ENCODE measurements around the gene SH3RF3.

SH3RF3 gene

GRCh38 chr2:109087055-109087663 is 41.8 kb upstream of the SH3RF3 start:
- TF ChIP-seq FOXP2 (optimal IDR thresholded peaks at IDR 0.05; ENCODE audit: borderline replicate concordance, extremely low read depth, extremely low read length, insufficient read depth) (no peak), REST (IDR thresholded peaks at IDR 0.05; ENCODE audit: insufficient read depth in 1 of 2, low read depth in 2 of 2, low read length in 2 of 2) (no peak), TAF1 (IDR thresholded peaks at IDR 0.05; ENCODE audit: borderline replicate concordance, insufficient read depth, low read length) (no peak), SIN3A (IDR thresholded peaks at IDR 0.05; ENCODE audit: borderline replicate concordance, insufficient read depth, low read length) (no peak), POLR2AphosphoS5 (IDR thresholded peaks at IDR 0.05; ENCODE audit: low read depth, low read length) (no peak)

- TF ChIP-seq REST (IDR thresholded peaks at IDR 0.05; ENCODE audit: insufficient read depth in 1 of 2, low read depth in 2 of 2, low read length in 2 of 2) (no peak), POLR2AphosphoS5 (IDR thresholded peaks at IDR 0.05; ENCODE audit: low read depth, low read length) (no peak), SIN3A (IDR thresholded peaks at IDR 0.05; ENCODE audit: borderline replicate concordance, insufficient read depth, low read length) (no peak), FOXP2 (optimal IDR thresholded peaks at IDR 0.05; ENCODE audit: borderline replicate concordance, extremely low read depth, extremely low read length, insufficient read depth) (no peak), TAF1 (IDR thresholded peaks at IDR 0.05; ENCODE audit: borderline replicate concordance, insufficient read depth, low read length) (no peak)
Measured at GRCh38 chr2:109089602-109090300, 39.3 kb upstream of the SH3RF3 start.

GRCh38 chr2:109091526-109091925 is 37.5 kb upstream of the SH3RF3 start:
- TF ChIP-seq POLR2AphosphoS5 (IDR thresholded peaks at IDR 0.05; ENCODE audit: low read depth, low read length) (no peak), TAF1 (IDR thresholded peaks at IDR 0.05; ENCODE audit: borderline replicate concordance, insufficient read depth, low read length) (no peak), FOXP2 (optimal IDR thresholded peaks at IDR 0.05; ENCODE audit: borderline replicate concordance, extremely low read depth, extremely low read length, insufficient read depth) (no peak), REST (IDR thresholded peaks at IDR 0.05; ENCODE audit: insufficient read depth in 1 of 2, low read depth in 2 of 2, low read length in 2 of 2) (no peak), SIN3A (IDR thresholded peaks at IDR 0.05; ENCODE audit: borderline replicate concordance, insufficient read depth, low read length) (no peak)

- TF ChIP-seq TAF1 (IDR thresholded peaks at IDR 0.05; ENCODE audit: borderline replicate concordance, insufficient read depth, low read length), result no peak
- TF ChIP-seq POLR2AphosphoS5 (IDR thresholded peaks at IDR 0.05; ENCODE audit: low read depth, low read length), result no peak
- no peak for TF ChIP-seq FOXP2 (optimal IDR thresholded peaks at IDR 0.05; ENCODE audit: borderline replicate concordance, extremely low read depth, extremely low read length, insufficient read depth)
- TF ChIP-seq SIN3A (IDR thresholded peaks at IDR 0.05; ENCODE audit: borderline replicate concordance, insufficient read depth, low read length), result no peak
- TF ChIP-seq REST (IDR thresholded peaks at IDR 0.05; ENCODE audit: insufficient read depth in 1 of 2, low read depth in 2 of 2, low read length in 2 of 2), result no peak
Measured at GRCh38 chr2:109094144-109094543, 34.9 kb upstream of the SH3RF3 start.
